SK-N-SH (cell line): Measurements from ENCODE around the gene TBCC. TPM values are rescaled to one million over a fixed set of nuclear protein-coding genes. Genes with fewer than 3 reads are reported as not detected.

ENCODE experiments used
- CTCF ChIA-PET: fragments of 300-600, 350-600 bp; formaldehyde crosslinking; extraction: SDS; loops from one replicate; lab custom pipeline; 2021; lab: Yijun Ruan, JAX
- POLR2A ChIA-PET: fragments of 350-600 bp; sonication (Branson Sonifier 250); formaldehyde crosslinking; extraction: SDS; loops from one replicate; lab custom pipeline; 2020; ENCODE audit warnings: antibody characterized with exemption, inconsistent platforms; lab: Yijun Ruan, JAX
- DNase-seq: peaks from one replicate; pipeline ENCODE4 v3.0.0; 2012
- H2AFZ ChIP-seq: fragments of 200-600 bp; sonication (generic); 2 replicates; pipeline ENCODE4 v1.8.1; 2016; ENCODE audit warnings: antibody characterized with exemption, mild to moderate bottlenecking, low read depth
- H3F3A ChIP-seq: fragments of 200-600 bp; sonication (generic); replicated peaks from 2 replicates; pipeline ENCODE3; 2016; ENCODE audit warnings: antibody characterized with exemption, mild to moderate bottlenecking; ENCODE audit not compliant: insufficient read depth
- H3K27ac ChIP-seq, 2 experiments: fragments of 200-500 bp in 1 of 2; fragments of 200-600 bp in 1 of 2; sonication (Bioruptor generic) in 1 of 2; sonication (generic), shearing (Covaris generic) in 1 of 2; 2 replicates each; pipeline versions ENCODE4 v1.5.1 to v1.6.1; 2014 to 2016; ENCODE audit warnings: low read depth in 2 of 2, inconsistent platforms in 1 of 2, low read length in 1 of 2, mild to moderate bottlenecking in 1 of 2, mixed read lengths in 1 of 2
- H3K27me3 ChIP-seq: fragments of 200-600 bp; sonication (generic), shearing (Covaris generic); 2 replicates; pipeline ENCODE4 v1.6.1; 2016; ENCODE audit warnings: mixed run types; ENCODE audit not compliant: insufficient read depth
- H3K36me3 ChIP-seq, 2 experiments: fragments of 200-500 bp in 1 of 2; fragments of 200-600 bp in 1 of 2; sonication (Bioruptor generic) in 1 of 2; sonication (generic) in 1 of 2; replicated peaks in 1 of 2; 2 replicates each; pipeline versions ENCODE3 to v1.5.1; 2014 to 2016; ENCODE audit warnings: low read length in 1 of 2, mild to moderate bottlenecking in 1 of 2; ENCODE audit not compliant: insufficient read depth in 2 of 2, control insufficient read depth in 1 of 2
- H3K4me1 ChIP-seq, 2 experiments: fragments of 200-500 bp in 1 of 2; fragments of 200-600 bp in 1 of 2; sonication (Bioruptor generic) in 1 of 2; sonication (generic), shearing (Covaris generic) in 1 of 2; 2 replicates each; pipeline versions ENCODE4 v1.5.1 to v1.6.1; 2014 to 2016; ENCODE audit warnings: low read depth in 1 of 2, low read length in 1 of 2, mixed run types in 1 of 2; ENCODE audit not compliant: insufficient read depth in 2 of 2, control insufficient read depth in 1 of 2
- H3K4me2 ChIP-seq: fragments of 200-600 bp; sonication (generic), shearing (Covaris generic); 2 replicates; pipeline ENCODE4 v1.6.1; 2017; ENCODE audit warnings: mixed run types
- H3K4me3 ChIP-seq, 2 experiments: fragments of 200-500 bp in 1 of 2; fragments of 200-600 bp in 1 of 2; sonication (Bioruptor generic) in 1 of 2; sonication (generic), shearing (Covaris generic) in 1 of 2; 2 replicates each; pipeline versions ENCODE4 v1.5.1 to v1.8.1; 2014 to 2016; ENCODE audit warnings: low read depth in 2 of 2, inconsistent platforms in 1 of 2, low read length in 1 of 2, mild to moderate bottlenecking in 1 of 2, mixed read lengths in 1 of 2, moderate library complexity in 1 of 2
- H3K79me2 ChIP-seq: fragments of 200-600 bp; sonication (generic); 2 replicates; pipeline ENCODE4 v1.8.1; 2017; ENCODE audit warnings: mild to moderate bottlenecking; ENCODE audit not compliant: insufficient read depth
- H3K9ac ChIP-seq: fragments of 200-600 bp; sonication (generic); 2 replicates; pipeline ENCODE4 v1.6.1; 2017; ENCODE audit warnings: mixed run types
- H3K9me2 ChIP-seq: fragments of 200-600 bp; sonication (generic); 2 replicates; pipeline ENCODE4 v1.6.1; 2017; ENCODE audit warnings: mixed run types
- H3K9me3 ChIP-seq: fragments of 200-600 bp; sonication (generic); 2 replicates; pipeline ENCODE4 v1.6.1; 2017; ENCODE audit warnings: mixed run types, mild to moderate bottlenecking, moderate library complexity
- H4K20me1 ChIP-seq: fragments of 200-600 bp; sonication (generic); 2 replicates; pipeline ENCODE4 v1.6.1; 2017; ENCODE audit warnings: mild to moderate bottlenecking, mixed run types; ENCODE audit not compliant: insufficient read depth
- CTCF ChIP-seq: fragments of 200-600 bp; sonication (generic); IDR thresholded peaks from 2 replicates; pipeline ENCODE4 v1.6.1; 2017; ENCODE audit warnings: antibody characterized with exemption, mild to moderate bottlenecking, moderate library complexity
- EP300 ChIP-seq, 2 experiments: IDR thresholded peaks; 2 replicates each; pipeline versions ENCODE4 v1.4.0 to v1.6.1; 2012; ENCODE audit warnings: borderline replicate concordance in 1 of 2, low read depth in 1 of 2, low read length in 1 of 2
- EZH2phosphoT487 ChIP-seq: fragments of 200-600 bp; sonication (generic); IDR thresholded peaks from 2 replicates; pipeline ENCODE4 v1.6.1; 2017; ENCODE audit warnings: low read depth, mixed run types, mild to moderate bottlenecking, antibody characterized with exemption, moderate library complexity, borderline replicate concordance
- FOXM1 ChIP-seq: IDR thresholded peaks from 2 replicates; pipeline ENCODE4 v1.4.0; 2012; ENCODE audit warnings: low read depth, mild to moderate bottlenecking
- GABPA ChIP-seq: IDR thresholded peaks from 2 replicates; pipeline ENCODE4 v1.4.0; 2012; ENCODE audit warnings: low read depth, mild to moderate bottlenecking
- IRF3 ChIP-seq: fragments of 150-350 bp; IDR thresholded peaks from 2 replicates; pipeline ENCODE4 v1.6.1; 2016; ENCODE audit warnings: mild to moderate bottlenecking, low read depth, low read length
- MAX ChIP-seq: IDR thresholded peaks from 2 replicates; pipeline ENCODE4 v1.4.0; 2012; ENCODE audit warnings: low read depth
- MXI1 ChIP-seq: IDR thresholded peaks from 2 replicates; pipeline ENCODE4 v1.6.1; 2012; ENCODE audit warnings: mild to moderate bottlenecking, low read depth, low read length, improper control_type of control experiment
- NFIC ChIP-seq: IDR thresholded peaks from 2 replicates; pipeline ENCODE4 v1.4.0; 2012; ENCODE audit warnings: borderline replicate concordance
- POLR2AphosphoS5 ChIP-seq: IDR thresholded peaks from 2 replicates; pipeline ENCODE4 v1.6.1; 2012; ENCODE audit warnings: low read depth, low read length
- RCOR1 ChIP-seq: fragments of 150-350 bp; IDR thresholded peaks from 2 replicates; pipeline ENCODE4 v1.6.1; 2017; ENCODE audit warnings: antibody characterized with exemption, low read length
- RFX5 ChIP-seq: IDR thresholded peaks from 2 replicates; pipeline ENCODE4 v1.6.1; 2012; ENCODE audit warnings: mild to moderate bottlenecking, improper control_type of control experiment, low read length
- RXRA ChIP-seq: IDR thresholded peaks from 2 replicates; pipeline ENCODE4 v1.4.0; 2012; ENCODE audit warnings: low read depth, mild to moderate bottlenecking, borderline replicate concordance
- SMC3 ChIP-seq: IDR thresholded peaks from 2 replicates; pipeline ENCODE4 v1.6.1; 2012; ENCODE audit warnings: low read depth, low read length, improper control_type of control experiment
- TAF1 ChIP-seq: IDR thresholded peaks from 2 replicates; pipeline ENCODE4 v1.6.1; 2012; ENCODE audit warnings: low read depth, mild to moderate bottlenecking, low read length, moderate library complexity, borderline replicate concordance
- TEAD4 ChIP-seq: IDR thresholded peaks from 2 replicates; pipeline ENCODE4 v1.4.0; 2012; ENCODE audit warnings: mild to moderate bottlenecking, borderline replicate concordance; ENCODE audit not compliant: insufficient read depth
- USF2 ChIP-seq: fragments of 150-350 bp; IDR thresholded peaks from 2 replicates; pipeline ENCODE4 v1.6.1; 2017; ENCODE audit warnings: antibody characterized with exemption, low read length, low read depth, borderline replicate concordance
- WGBS: methylation state at CpG from one replicate; pipeline ENCODE4 v1.1.6; 2017; ENCODE audit warnings: low lambda C conversion rate; 5-methylcytosine and 5-hydroxymethylcytosine counted together
- polyA plus RNA-seq, 3 experiments: library from polyadenylated mRNA; depleted of rRNA; stranded (reverse); fragments of >200 nt; gene quantifications; 2 replicates each; pipeline ENCODE4 v1.2.3, GENCODE V29; 2012

TBCC gene
- polyA plus RNA-seq, 1 of the 3 experiments (the other 2 are of a cell fraction): 18.2 TPM

GRCh38 chr6:42754759-42755158 lies 8.9 kb upstream of the TBCC start:
- 91% methylated on average over 5 of the region's 5 CpGs for WGBS
- CTCF ChIA-PET: no interaction called here
- no peak for TF ChIP-seq RCOR1
- TF ChIP-seq EP300 (IDR thresholded peaks at IDR 0.05; ENCODE audit: borderline replicate concordance in 1 of 2, low read depth in 1 of 2, low read length in 1 of 2): no peak
- no peak for TF ChIP-seq RXRA
- TF ChIP-seq EZH2phosphoT487: no peak
- TF ChIP-seq MXI1: no peak
- TF ChIP-seq FOXM1: no peak
- TF ChIP-seq GABPA: no peak

GRCh38 chr6:42751055-42751454 lies 5.2 kb upstream of the TBCC start:
- Histone ChIP-seq H3K27me3 (no peaks in the 10 kb centered on the region), H4K20me1 (no peaks in the 10 kb centered on the region), H3K79me2 (peaks cover 19% of the 10 kb centered on the region), H3K36me3 (no peaks in the 10 kb centered on the region), H3K9me2 (no peaks in the 10 kb centered on the region), H3K4me3 (no peak overlapping the region), H2AFZ (no peak overlapping the region), H3K9ac (no peak overlapping the region), H3K9me3 (no peaks in the 10 kb centered on the region), H3F3A (peaks cover 14% of the 10 kb centered on the region), H3K4me1 (peaks cover 4 to 8% of the 10 kb centered on the region in 2 experiments; a peak in 3 of 4 replicates), H3K27ac (no peak overlapping the region), H3K4me2 (no peak overlapping the region)
- no peak for DNase-seq
- TF ChIP-seq POLR2AphosphoS5: no peak
- no peak for TF ChIP-seq RFX5
- TF ChIP-seq IRF3: no peak
- TF ChIP-seq TEAD4: no peak
- TF ChIP-seq CTCF: no peak
- no peak for TF ChIP-seq SMC3
- TF ChIP-seq USF2: no peak
- no peak for TF ChIP-seq TAF1
- TF ChIP-seq EP300 (IDR thresholded peaks at IDR 0.05; ENCODE audit: borderline replicate concordance in 1 of 2, low read depth in 1 of 2, low read length in 1 of 2): no peak
- TF ChIP-seq NFIC: no peak
- no peak for TF ChIP-seq MAX
- whole genome bisulfite sequencing: 93% methylated on average over 3 of the region's 3 CpGs
- CTCF ChIA-PET: no interaction called here
- POLR2A ChIA-PET: no interaction called here

More at GRCh38 chr6:42754759-42755158, 8.9 kb upstream of the TBCC start:
- Histone ChIP-seq H3F3A (no peaks in the 10 kb centered on the region), H3K4me1 (no peaks in the 10 kb centered on the region), H3K36me3 (peaks cover 0 to 2% of the 10 kb centered on the region in 2 experiments), H3K79me2 (peaks cover 14% of the 10 kb centered on the region), H3K27ac (no peak overlapping the region), H4K20me1 (no peaks in the 10 kb centered on the region), H2AFZ (no peak overlapping the region), H3K9me3 (no peaks in the 10 kb centered on the region), H3K4me3 (no peak overlapping the region), H3K27me3 (no peaks in the 10 kb centered on the region), H3K4me2 (no peak overlapping the region), H3K9me2 (no peaks in the 10 kb centered on the region), H3K9ac (no peak overlapping the region)
- POLR2A ChIA-PET: no interaction called here
- no peak for DNase-seq
